Daoy (cell line): ENCODE measurements around the gene ZBP1. TPM values are rescaled to one million over a fixed set of nuclear protein-coding genes. Genes with fewer than 3 reads are reported as not detected.

ENCODE experiments used
- DNase-seq: peaks from one replicate; pipeline ENCODE4 v3.0.0-alpha.2; 2015; ENCODE audit warnings: low read depth
- total RNA-seq: library from RNA; depleted of rRNA; stranded (reverse); fragments of >200 nt; shearing (Covaris generic); gene quantifications from 2 replicates; pipeline ENCODE4 v1.2.3, GENCODE V29; 2014; rRNA removed

Gene ZBP1, protein sequence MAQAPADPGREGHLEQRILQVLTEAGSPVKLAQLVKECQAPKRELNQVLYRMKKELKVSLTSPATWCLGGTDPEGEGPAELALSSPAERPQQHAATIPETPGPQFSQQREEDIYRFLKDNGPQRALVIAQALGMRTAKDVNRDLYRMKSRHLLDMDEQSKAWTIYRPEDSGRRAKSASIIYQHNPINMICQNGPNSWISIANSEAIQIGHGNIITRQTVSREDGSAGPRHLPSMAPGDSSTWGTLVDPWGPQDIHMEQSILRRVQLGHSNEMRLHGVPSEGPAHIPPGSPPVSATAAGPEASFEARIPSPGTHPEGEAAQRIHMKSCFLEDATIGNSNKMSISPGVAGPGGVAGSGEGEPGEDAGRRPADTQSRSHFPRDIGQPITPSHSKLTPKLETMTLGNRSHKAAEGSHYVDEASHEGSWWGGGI
- total RNA-seq = 0.11 TPM in 1 of 2 replicates, not detected in the other

DNA sequence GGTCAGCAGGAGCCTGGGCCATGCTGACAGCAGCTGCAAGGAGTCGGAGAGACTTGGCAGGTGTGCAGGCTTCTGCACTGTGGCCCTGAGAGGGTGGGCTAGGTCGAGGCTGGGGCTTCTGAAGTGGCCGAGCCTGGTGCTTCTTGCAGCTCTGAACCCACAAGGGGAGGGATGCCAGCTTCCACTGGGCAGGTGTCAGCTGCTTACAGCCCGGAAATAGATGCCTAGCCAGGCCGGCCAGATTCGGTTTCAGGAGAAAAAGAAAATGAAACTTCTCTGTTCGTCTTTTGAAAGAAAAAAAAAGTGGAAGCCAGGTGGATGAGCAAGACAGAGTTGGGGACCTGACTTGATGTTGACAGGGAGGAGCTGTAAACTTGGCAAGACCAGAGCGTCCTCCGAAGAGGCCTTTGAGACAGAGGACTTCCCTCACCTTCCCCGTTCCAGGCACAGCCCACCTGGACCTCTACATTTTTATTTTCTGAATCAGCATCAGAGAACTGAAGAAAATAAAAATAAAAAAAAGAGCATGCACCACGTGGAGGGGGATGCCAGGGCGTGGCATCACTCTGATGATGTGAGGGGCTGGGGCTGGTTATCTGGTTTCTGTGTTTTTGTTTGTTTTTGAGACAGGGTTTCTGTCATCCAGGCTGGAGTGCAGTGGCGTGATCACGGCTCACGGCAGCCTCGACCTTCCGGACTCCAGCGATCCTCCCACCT, at the start of gene ZBP1:
Gene ZBP1, minus strand, starts transcription at position 153 of the 717 bp plus-strand sequence. Its CDS starts 131 bp downstream, at position 22.
- no peak for DNase-seq

DNA sequence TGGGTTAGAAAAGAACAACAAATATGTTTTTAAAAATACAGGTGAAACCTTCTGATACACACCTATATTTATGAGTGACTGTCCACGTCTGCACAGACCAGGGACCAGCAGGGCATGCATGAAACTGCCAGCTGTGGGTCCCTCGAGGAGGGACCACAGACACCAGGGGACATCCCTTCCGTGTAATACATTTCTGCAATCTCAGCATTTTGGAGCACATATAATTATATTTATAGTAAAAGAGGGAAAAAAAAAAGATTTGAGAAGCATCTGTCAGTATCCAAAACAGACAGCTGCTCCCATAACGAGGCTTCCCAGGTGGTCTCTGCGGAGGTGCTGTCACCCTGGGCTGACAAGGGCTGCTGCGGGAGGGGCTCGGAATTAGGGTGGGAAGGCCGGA, 49.4 kb upstream of the ZBP1 start:
- no peak for DNase-seq

DNA sequence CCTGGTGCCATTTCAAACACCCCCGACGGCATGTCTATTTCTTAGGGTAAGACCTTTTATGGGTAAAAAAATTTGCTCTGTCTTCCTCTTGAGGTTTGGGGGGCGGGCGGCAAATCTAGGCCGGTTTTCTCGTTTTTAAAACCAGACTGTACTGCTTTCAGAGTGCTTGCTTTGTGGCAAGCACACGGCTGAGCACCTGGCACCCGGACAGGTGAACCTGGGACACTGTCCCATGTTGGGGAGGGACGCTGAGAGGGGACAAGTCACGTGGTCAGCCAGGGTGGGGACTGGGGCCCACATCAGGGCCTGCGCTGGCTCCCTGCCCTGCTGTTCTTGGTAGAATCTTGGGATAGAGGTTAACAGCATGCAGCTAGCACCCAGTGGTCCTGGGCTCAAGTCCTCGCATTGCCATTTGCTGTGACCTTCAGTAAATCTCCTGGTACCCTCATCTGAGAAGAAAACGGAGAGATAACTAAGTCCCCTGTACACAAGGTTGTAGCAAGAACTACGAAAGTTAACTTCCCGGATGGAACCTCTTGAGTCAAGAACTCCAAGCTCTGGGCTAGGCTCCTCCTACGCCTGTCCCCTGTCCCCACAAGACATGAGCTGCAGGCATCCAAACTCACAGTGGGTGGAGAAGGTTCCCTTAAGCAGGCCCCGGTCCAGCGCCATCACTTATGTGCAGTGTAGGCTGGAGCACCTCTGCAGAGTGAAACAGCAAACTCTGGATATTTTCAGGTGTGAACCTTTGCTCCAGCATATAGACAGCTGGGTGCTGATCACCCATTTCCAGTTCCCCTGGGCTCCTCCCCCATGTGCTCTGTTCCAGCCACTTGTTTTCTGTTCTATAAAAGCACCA, 47.9 kb upstream of the ZBP1 start:
- no peak for DNase-seq

GRCh38 chr20:57667388-57667787, 47.2 kb upstream of the ZBP1 start:
- DNase-seq = no peak

DNA sequence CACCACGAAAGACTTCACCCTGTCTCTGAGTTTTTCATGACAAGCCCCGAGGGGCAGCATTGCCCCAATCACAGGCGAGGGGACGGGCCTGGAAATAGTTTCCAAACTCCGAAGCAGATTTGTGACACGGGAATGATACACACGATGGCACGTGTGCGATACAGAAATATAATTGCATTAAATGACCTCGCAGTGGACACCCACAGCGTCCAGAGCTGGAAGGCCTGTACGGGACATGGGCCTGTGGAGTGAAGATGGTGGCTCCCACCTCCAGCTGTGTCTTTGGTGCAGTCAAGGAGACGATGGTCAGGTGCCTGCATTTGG, 46.6 kb upstream of the ZBP1 start:
- no peak for DNase-seq

GRCh38 chr20:57666106-57666833, 46.0 kb upstream of the ZBP1 start:
- no peak for DNase-seq

GRCh38 chr20:57665589-57665971, 45.4 kb upstream of the ZBP1 start:
- no peak for DNase-seq

GRCh38 chr20:57664924-57665588, 44.8 kb upstream of the ZBP1 start:
- no peak for DNase-seq

- DNase-seq = no peak
Observed at GRCh38 chr20:57664476-57664875, 44.2 kb upstream of the ZBP1 start.

DNA sequence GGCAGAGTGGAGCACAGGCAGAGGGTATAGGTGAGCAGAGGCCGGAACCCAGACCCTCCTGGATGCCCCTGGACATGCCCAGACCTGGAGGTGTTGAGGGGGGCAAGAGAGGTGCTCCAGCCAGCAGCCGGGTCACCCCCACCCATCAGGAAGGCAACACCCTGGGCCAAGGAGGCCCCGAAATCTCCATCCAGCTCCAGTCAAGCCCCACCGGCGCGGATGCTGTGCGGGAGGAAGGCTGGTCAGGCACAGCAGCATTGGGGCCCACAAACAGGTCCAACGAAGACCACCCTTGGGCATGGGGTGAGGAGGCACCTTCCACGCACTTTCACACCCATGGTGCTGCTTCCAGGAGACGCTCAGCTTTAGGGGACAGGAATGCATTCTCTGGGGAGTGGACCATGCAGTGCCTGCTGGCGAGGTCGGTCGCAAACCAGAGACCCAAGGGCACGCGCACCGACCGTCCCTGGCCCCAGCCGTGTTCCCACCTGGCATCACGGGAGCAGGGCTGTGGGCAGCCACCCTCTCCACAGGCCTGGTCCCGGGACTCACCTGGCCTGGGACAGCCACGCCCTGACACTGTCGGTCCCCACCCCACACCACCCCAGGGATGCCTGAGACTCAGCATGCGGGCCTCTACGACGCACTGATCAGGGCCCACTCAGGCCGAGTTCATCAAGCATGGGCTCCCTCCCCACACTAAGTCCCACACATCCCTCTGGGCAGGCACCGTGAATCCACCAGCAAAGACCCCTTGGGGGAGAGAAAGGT, 43.6 kb upstream of the ZBP1 start:
- no peak for DNase-seq

GRCh38 chr20:57663241-57663640, 43.0 kb upstream of the ZBP1 start:
- no peak for DNase-seq

DNA sequence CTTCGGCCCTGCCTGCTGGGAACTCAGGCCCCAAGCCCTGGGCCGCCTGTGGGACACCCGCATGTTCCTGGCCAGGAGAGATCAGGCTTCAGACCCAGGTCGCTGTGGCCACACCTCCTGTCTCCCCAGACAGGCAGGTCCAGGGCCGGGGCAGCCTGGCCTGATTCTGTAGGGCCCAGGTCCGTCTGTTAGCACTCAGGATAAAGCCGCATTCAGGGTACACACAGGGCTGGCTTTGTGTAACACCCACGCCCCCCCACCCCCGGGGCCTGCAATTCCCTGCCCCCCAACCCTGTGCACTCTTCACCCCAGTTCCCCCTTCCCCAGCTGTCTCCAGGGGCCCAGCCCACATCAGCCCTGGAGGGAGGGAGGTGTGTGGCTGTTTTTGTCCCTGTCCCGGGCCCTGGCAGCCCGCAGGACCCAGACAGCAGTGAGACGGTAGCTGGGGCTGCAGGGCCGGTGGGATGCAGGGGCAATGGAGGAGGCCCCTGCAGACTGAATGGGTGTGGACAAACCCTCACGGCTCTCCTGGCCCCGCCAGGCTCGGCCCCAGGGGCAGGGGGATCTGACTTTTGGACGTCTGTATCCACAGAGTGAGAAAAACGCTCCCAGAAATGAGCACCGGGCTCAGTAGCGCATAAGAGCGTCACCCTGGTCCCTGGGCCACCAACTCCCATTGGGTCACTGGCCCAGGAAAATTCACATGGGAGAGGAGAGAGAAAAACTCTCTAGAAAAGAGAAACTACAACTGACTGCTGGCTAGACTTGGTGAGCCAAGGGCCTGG, 42.4 kb upstream of the ZBP1 start:
- DNase-seq = no peak

DNA sequence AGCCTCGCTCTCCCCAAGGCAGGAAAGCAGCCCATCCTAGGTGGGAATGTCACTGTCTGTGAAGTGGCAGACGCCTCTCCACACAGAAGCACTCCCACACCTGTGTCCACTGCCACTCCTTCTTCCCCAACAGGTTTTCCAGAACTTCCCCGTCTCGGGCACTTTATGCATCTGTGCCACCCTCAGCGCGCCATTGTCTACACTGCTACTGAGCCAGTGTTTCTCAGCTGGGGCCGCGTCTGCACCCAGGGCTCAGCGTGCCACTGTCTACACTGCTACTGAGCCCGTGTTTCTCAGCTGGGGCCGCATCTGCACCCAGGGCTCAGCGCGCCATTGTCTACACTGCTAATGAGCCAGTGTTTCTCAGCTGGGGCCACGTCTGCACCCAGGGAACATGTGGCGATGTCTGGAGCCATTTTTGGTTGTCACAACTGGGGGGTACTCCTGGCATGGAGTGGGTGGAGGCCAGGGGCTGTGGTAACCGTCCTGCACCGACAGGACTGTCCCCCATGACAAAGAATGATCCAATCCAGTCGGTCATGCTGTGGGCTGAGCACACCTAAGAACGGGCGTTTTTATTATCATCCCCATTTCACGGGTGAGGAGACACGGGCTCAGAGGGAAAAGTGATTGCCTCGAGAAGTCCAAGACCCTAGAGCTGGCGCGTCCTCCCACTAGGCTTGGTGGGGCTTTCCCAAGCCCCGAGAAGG, 41.7 kb upstream of the ZBP1 start:
- DNase-seq = no peak

DNA sequence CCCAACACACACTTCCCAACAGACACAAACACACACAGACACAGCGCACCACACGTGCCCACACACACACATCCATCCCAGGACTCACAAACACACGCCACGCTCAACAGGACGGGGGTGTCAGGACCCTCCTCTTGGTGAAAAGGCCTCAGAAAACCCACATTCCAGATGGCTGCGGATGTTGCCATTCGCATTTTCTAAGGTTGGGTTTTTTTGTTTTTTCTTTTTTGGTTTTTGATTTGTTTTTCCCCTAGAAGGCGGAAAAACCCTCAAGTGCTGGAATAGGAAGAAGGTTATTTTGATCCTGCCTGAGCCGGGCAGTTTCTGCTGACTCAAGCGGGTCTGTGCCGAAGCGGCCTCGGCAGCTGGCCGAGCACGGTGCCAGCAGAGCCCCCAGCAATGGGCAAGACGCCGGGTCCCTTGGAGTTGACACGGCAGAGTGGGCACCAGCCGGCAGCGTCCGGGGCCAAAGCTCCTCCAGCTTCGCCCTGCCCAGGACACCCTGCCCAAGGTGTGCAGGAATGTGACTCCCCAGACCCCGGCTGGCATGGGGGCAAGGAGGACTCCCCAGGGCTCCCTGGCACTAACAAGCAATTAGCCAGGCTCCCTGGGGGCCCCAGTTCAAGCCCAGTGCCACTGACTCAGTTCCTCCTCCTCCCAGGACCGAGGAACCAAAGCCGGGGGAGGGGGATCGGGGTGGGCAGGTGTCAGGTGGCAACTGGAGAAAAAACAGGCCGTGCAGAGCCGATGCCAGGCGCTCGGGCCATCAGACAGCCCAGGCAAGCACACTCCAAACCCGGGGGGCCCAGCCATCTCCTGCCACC, 40.9 kb upstream of the ZBP1 start:
- no peak for DNase-seq

DNA sequence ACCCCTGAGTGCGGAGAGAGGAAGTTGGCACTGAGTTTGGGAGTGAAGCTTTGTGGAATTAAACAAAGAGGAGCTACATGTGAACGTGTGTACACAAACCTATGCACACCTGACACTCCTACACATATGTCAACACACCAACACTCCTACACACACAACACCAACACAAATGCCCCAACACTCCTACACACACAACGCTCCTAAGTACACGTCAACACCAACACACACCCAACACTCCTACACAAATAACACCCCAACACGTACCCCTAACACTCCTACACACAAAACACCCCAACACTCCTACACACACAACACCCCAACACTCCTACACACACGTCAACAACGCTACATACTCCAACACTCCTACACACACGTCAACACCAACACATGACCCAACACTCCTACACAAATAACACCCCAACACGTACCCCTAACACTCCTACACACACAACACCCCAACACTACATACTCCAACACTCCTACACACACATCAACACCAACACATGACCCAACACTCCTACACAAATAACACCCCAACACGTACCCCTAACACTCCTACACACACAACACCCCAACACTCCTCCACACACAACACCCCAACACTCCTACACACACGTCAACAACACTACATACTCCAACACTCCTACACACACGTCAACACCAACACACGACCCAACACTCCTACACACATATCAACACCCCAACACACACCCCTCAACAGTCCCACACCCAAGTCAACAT, 40.1 kb upstream of the ZBP1 start:
- DNase-seq = no peak

GRCh38 chr20:57659517-57660180, 39.4 kb upstream of the ZBP1 start:
- DNase-seq = no peak
